Neural progenitor cell (in vitro differentiated cells): Measurements from ENCODE around the gene CDK17.

Experiments
- EZH2 ChIP-seq: fragments of 200-600 bp; sonication (generic); IDR thresholded peaks from 2 replicates; pipeline ENCODE4 v1.6.1; 2017; ENCODE audit warnings: antibody characterized with exemption, mild to moderate bottlenecking, moderate library complexity
- EZH2phosphoT487 ChIP-seq: fragments of 200-600 bp; sonication (generic); IDR thresholded peaks from 2 replicates; pipeline ENCODE4 v1.6.1; 2017; ENCODE audit warnings: antibody characterized with exemption
- TF ChIP-seq, protein P1 (sequence below): fragments of 200-600 bp; sonication (generic); IDR thresholded peaks from 2 replicates; pipeline ENCODE4 v1.5.1; 2017; ENCODE audit warnings: antibody characterized with exemption, mild to moderate bottlenecking

DNA sequence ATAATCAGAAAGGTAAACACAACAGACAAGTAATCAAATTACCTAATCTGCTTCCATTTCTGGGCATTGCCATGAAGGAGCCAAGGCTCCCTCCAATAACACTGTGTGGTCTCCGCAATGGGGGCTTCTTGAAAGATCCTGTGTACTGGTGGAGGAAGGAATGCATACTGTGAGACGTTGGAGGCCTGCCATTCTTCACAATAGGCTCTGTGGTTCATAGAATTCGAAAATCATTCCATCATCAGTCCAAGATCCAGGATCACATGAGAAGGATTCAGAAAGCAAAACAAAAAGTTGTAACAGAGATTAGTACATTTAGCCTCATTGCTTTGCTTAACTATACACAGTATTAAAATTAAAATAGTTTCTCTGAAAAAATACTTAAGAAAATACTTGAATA is 76.3 kb downstream of the CDK17 start:
- TF ChIP-seq, protein P1, sequence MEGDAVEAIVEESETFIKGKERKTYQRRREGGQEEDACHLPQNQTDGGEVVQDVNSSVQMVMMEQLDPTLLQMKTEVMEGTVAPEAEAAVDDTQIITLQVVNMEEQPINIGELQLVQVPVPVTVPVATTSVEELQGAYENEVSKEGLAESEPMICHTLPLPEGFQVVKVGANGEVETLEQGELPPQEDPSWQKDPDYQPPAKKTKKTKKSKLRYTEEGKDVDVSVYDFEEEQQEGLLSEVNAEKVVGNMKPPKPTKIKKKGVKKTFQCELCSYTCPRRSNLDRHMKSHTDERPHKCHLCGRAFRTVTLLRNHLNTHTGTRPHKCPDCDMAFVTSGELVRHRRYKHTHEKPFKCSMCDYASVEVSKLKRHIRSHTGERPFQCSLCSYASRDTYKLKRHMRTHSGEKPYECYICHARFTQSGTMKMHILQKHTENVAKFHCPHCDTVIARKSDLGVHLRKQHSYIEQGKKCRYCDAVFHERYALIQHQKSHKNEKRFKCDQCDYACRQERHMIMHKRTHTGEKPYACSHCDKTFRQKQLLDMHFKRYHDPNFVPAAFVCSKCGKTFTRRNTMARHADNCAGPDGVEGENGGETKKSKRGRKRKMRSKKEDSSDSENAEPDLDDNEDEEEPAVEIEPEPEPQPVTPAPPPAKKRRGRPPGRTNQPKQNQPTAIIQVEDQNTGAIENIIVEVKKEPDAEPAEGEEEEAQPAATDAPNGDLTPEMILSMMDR, result no peak
- TF ChIP-seq EZH2 (no peak), EZH2phosphoT487 (no peak)
